SU-DHL-6 (cell line): Measurements from ENCODE around the gene MX1.
"Not testable (repeated sequence)": the region's sequence is repeated elsewhere in the genome, so short reads cannot be mapped to it uniquely, and the experiment has no call there.

ENCODE experiments used
- H2AFZ ChIP-seq: fragments of 200-600 bp; sonication (generic); 2 replicates; pipeline ENCODE4 v1.6.1; 2014; ENCODE audit warnings: low read depth, mild to moderate bottlenecking, moderate library complexity, mixed read lengths, antibody characterized with exemption, low read length; ENCODE audit not compliant: severe bottlenecking
- H3F3A ChIP-seq: fragments of 200-600 bp; shearing (Covaris generic); 2 replicates; pipeline ENCODE4 v1.6.0; 2016; ENCODE audit warnings: antibody characterized with exemption, mild to moderate bottlenecking; ENCODE audit not compliant: insufficient read depth
- H3K27ac ChIP-seq: fragments of 200-600 bp; sonication (generic); 2 replicates; pipeline ENCODE4 v1.5.1; 2016; ENCODE audit warnings: low read depth, mild to moderate bottlenecking, low read length, moderate library complexity, mixed read lengths
- H3K27me3 ChIP-seq: fragments of 200-600 bp; sonication (generic), shearing (Covaris generic); 2 replicates; pipeline ENCODE4 v1.6.0; 2014; ENCODE audit warnings: mild to moderate bottlenecking, low read length
- H3K36me3 ChIP-seq: fragments of 200-600 bp; sonication (generic); 2 replicates; pipeline ENCODE4 v1.6.1; 2014; ENCODE audit warnings: mild to moderate bottlenecking, low read length, mixed read lengths
- H3K4me2 ChIP-seq: fragments of 300-600, 200-600 bp; shearing (Covaris generic), sonication (generic); 2 replicates; pipeline ENCODE4 v1.6.0; 2014; ENCODE audit warnings: low read length, low read depth, mild to moderate bottlenecking; ENCODE audit not compliant: poor library complexity, severe bottlenecking
- H3K4me3 ChIP-seq: fragments of 200-600 bp; sonication (generic); 2 replicates; pipeline ENCODE4 v1.5.1; 2014; ENCODE audit warnings: antibody characterized with exemption, low read length, mild to moderate bottlenecking, mixed read lengths; ENCODE audit not compliant: insufficient read depth, poor library complexity, severe bottlenecking
- H3K79me2 ChIP-seq: fragments of 200-600 bp; sonication (generic); 2 replicates; pipeline ENCODE4 v1.6.1; 2014; ENCODE audit warnings: mild to moderate bottlenecking, low read length, moderate library complexity; ENCODE audit not compliant: insufficient read depth
- H3K9ac ChIP-seq: fragments of 200-600 bp; sonication (generic); 2 replicates; pipeline ENCODE4 v1.7.0; 2014; ENCODE audit warnings: mild to moderate bottlenecking, low read length
- H3K9me2 ChIP-seq: fragments of 200-600 bp; sonication (generic); replicated peaks from 2 replicates; pipeline ENCODE4 v1.6.1; 2014; ENCODE audit warnings: low read length; ENCODE audit not compliant: insufficient read depth
- H3K9me3 ChIP-seq: fragments of 200-600 bp; sonication (generic); 2 replicates; pipeline ENCODE4 v1.6.1; 2014; ENCODE audit warnings: low read length, mixed read lengths; ENCODE audit not compliant: insufficient read depth
- H4K20me1 ChIP-seq: fragments of 200-600 bp; sonication (generic); 2 replicates; pipeline ENCODE4 v1.6.1; 2014; ENCODE audit warnings: low read depth, mild to moderate bottlenecking, antibody characterized with exemption, low read length, moderate library complexity, mixed read lengths
- EZH2phosphoT487 ChIP-seq: fragments of 200-600 bp; sonication (generic), shearing (Covaris generic); conservative IDR thresholded peaks from 2 replicates; pipeline ENCODE4 v1.6.1; 2018; ENCODE audit warnings: mild to moderate bottlenecking, antibody characterized with exemption, low read length, moderate library complexity, mixed read lengths
- TF ChIP-seq, protein P1 (sequence below): fragments of 200-600 bp; sonication (generic); IDR thresholded peaks from one replicate; pipeline ENCODE4 v1.5.1; 2017; ENCODE audit warnings: antibody characterized with exemption, mild to moderate bottlenecking, low read length, moderate library complexity; ENCODE audit not compliant: insufficient read depth, poor library complexity, severe bottlenecking

The MX1 gene

DNA sequence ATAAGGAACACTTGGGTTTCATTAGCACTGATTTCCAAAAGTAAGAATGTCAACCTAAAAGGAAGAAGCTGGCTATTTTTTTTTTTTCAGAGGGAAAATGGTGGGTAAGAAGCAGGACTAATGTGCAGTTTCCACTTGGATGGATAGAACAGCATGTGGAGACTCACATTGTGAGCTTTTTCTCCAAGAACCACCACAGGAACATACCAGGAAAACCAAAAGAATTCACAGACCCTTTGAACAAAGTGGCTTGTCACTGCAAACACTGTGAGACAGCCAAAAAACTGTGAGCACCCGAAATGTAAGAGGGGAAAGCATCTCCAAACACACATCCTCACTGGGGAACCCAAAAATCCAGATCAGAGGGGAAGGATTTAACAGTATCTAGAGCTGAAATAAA, 15.7 kb upstream of the MX1 start:
- no peaks in the 10 kb centered on the region for H3K9me2 ChIP-seq
- no peak overlapping the region for H3K4me3 ChIP-seq
- H3K36me3 ChIP-seq: peaks cover 4% of the 10 kb centered on the region; the same call in 1 of the 2 replicates
- no peak overlapping the region for H3K9ac ChIP-seq
- H3K27ac ChIP-seq: no peak overlapping the region
- no peak overlapping the region for H2AFZ ChIP-seq
- H3K9me3 ChIP-seq: no peaks in the 10 kb centered on the region
- H4K20me1 ChIP-seq: no peaks in the 10 kb centered on the region
- TF ChIP-seq, protein P1, sequence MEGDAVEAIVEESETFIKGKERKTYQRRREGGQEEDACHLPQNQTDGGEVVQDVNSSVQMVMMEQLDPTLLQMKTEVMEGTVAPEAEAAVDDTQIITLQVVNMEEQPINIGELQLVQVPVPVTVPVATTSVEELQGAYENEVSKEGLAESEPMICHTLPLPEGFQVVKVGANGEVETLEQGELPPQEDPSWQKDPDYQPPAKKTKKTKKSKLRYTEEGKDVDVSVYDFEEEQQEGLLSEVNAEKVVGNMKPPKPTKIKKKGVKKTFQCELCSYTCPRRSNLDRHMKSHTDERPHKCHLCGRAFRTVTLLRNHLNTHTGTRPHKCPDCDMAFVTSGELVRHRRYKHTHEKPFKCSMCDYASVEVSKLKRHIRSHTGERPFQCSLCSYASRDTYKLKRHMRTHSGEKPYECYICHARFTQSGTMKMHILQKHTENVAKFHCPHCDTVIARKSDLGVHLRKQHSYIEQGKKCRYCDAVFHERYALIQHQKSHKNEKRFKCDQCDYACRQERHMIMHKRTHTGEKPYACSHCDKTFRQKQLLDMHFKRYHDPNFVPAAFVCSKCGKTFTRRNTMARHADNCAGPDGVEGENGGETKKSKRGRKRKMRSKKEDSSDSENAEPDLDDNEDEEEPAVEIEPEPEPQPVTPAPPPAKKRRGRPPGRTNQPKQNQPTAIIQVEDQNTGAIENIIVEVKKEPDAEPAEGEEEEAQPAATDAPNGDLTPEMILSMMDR: no peak
- no peak for TF ChIP-seq EZH2phosphoT487
- no peak overlapping the region for H3K4me2 ChIP-seq
- H3K79me2 ChIP-seq: no peaks in the 10 kb centered on the region
- H3K27me3 ChIP-seq: no peaks in the 10 kb centered on the region
- H3F3A ChIP-seq: no peaks in the 10 kb centered on the region

DNA sequence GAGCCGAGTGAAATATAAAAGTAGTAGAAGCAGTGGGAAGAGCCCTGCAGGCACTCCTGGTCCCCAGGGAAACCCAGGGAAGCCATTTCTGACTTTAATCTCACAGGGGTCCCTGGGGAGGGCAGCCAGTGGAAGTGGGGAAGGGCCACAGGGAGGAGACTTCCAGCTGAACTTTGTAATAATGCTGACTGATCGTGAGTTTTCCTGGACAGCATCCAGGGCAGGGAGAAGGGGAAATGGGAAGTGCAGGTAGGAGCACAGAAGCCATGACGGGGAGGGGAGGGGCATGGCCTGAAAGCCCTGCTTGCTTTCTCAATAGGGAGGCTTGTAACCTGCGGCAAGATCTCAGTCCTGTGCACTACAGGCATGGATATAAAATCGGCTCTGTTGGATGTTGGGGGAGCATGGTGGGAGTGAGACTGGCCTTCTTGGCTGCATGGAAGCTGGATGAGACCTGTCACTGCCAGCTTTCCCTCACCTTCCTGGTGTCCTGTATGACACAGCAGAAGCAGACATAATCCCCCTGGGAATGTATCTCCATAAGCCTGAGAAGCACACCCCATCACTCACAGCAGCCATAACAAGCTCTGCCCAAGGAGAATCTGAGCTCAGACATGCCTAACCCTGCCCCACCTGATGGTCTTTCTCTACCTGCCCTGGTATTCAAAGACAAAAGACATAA, 15.1 kb upstream of the MX1 start:
- Histone ChIP-seq H3K9me2 (no peaks in the 10 kb centered on the region), H2AFZ (no peak overlapping the region), H3F3A (no peaks in the 10 kb centered on the region), H3K27ac (no peak overlapping the region), H3K79me2 (no peaks in the 10 kb centered on the region), H3K4me3 (no peak overlapping the region), H3K27me3 (no peaks in the 10 kb centered on the region), H3K9me3 (no peaks in the 10 kb centered on the region), H3K36me3 (peaks cover 4% of the 10 kb centered on the region; the same call in 1 of the 2 replicates), H3K4me2 (no peak overlapping the region), H3K9ac (no peak overlapping the region), H4K20me1 (no peaks in the 10 kb centered on the region)
- no peak for TF ChIP-seq EZH2phosphoT487
- TF ChIP-seq, protein P1: no peak

DNA sequence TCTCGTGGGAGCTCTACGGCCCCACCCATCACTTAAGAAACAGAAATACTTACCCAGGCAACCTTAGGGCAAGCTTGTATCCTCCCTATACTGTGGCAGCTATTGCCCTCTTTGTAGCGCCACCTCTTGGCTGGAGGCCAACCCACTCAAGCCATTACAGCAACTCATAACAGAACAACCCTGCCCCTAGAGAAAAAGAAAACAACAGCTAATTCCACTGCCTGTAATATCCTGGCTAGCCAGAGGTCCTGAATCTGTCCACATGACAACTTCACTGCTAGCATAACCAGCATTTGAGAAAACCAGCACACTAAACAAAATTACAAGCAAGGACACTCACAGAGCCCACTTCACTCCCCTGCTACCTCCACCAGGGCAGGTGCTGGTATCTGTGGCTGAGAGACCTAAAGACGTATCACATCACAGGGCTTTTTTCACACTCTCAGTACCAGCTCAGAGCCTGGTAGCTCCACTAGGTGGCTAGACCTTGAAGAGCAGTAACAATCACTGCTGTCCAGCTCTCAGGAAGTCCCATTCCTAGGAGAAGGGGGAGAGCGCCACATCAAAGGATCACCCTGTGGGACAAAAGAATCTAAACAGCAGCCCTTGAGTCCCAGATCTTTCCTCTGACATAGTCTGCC, 14.5 kb upstream of the MX1 start:
- Histone ChIP-seq H3K9me2 (no peaks in the 10 kb centered on the region), H3K27me3 (no peaks in the 10 kb centered on the region), H4K20me1 (no peaks in the 10 kb centered on the region), H3K36me3 (peaks cover 3% of the 10 kb centered on the region; the same call in 1 of the 2 replicates), H3K9me3 (no peaks in the 10 kb centered on the region), H2AFZ (no peak overlapping the region), H3K79me2 (no peaks in the 10 kb centered on the region), H3K4me2 (no peak overlapping the region), H3K9ac (no peak overlapping the region), H3K4me3 (no peak overlapping the region), H3F3A (no peaks in the 10 kb centered on the region), H3K27ac (no peak overlapping the region)
- TF ChIP-seq, protein P1: peak; percentile 43
- no peak for TF ChIP-seq EZH2phosphoT487

DNA sequence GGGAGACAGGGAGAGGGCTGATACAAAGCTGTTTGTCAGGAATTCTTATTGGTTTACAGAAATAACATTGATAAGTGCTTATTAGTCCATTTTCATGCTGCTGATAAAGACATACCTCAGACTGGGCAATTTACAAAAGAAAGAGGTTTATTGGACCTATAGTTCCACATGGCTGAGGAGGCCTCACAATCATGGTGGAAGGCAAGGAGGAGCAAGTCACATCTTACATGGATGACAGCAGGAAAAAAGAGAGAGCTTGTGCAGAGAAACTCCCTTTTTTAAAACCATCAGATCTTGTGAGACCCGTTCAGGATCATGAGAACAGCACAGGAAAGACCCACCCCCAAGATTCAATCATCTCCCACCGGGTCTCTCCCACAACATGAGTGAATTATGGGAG, 8.5 kb upstream of the MX1 start:
- not testable (repeated sequence) for H3K27me3 ChIP-seq, H3F3A ChIP-seq, H3K9me2 ChIP-seq, H2AFZ ChIP-seq, H4K20me1 ChIP-seq, H3K4me3 ChIP-seq, H3K9me3 ChIP-seq, H3K9ac ChIP-seq, H3K79me2 ChIP-seq, H3K27ac ChIP-seq, H3K4me2 ChIP-seq, H3K36me3 ChIP-seq
